OCI-LY3 (cell line): ENCODE measurements around the gene HEG1.

Source experiments
- H2AFZ ChIP-seq: fragments of 200-600, 300-600 bp; shearing (Covaris generic); 2 replicates; pipeline ENCODE4 v1.6.0; 2014; ENCODE audit warnings: antibody characterized with exemption, low read depth, low read length
- H3K27ac ChIP-seq: fragments of 200-600, 300-600 bp; sonication (generic); 2 replicates; pipeline ENCODE4 v1.5.1; 2014; ENCODE audit warnings: mild to moderate bottlenecking, low read length, moderate library complexity, mixed read lengths
- H3K27me3 ChIP-seq: fragments of 200-600, 300-600 bp; sonication (generic); 2 replicates; pipeline ENCODE4 v1.6.1; 2014; ENCODE audit warnings: low read depth, low read length, mixed read lengths
- H3K36me3 ChIP-seq: fragments of 200-600, 300-600 bp; sonication (generic); replicated peaks from 2 replicates; pipeline ENCODE3; 2014; ENCODE audit warnings: low read depth, low read length, mixed read lengths
- H3K4me1 ChIP-seq: fragments of 300-600, 200-600 bp; sonication (generic); 2 replicates; pipeline ENCODE4 v1.6.1; 2014; ENCODE audit warnings: low read length, mixed read lengths
- H3K4me2 ChIP-seq: fragments of 200-600, 300-600 bp; sonication (generic); 2 replicates; pipeline ENCODE4 v1.6.1; 2014; ENCODE audit warnings: low read length, mixed read lengths
- H3K4me3 ChIP-seq: fragments of 300-600, 200-600 bp; sonication (generic); 2 replicates; pipeline ENCODE4 v1.5.1; 2014; ENCODE audit warnings: antibody characterized with exemption, mild to moderate bottlenecking, low read length, moderate library complexity
- H3K79me2 ChIP-seq: fragments of 300-600, 200-600 bp; shearing (Covaris generic); 2 replicates; pipeline ENCODE4 v1.6.1; 2014; ENCODE audit warnings: mild to moderate bottlenecking, low read length, mixed read lengths
- H3K9ac ChIP-seq: fragments of 300-600, 200-600 bp; shearing (Covaris generic); 2 replicates; pipeline ENCODE4 v1.6.0; 2014; ENCODE audit warnings: mild to moderate bottlenecking, low read length, moderate library complexity
- H3K9me3 ChIP-seq: fragments of 200-600, 300-600 bp; shearing (Covaris generic); 2 replicates; pipeline ENCODE4 v1.6.1; 2014; ENCODE audit warnings: low read length, mixed read lengths; ENCODE audit not compliant: insufficient read depth
- H4K20me1 ChIP-seq: fragments of 200-600, 300-600 bp; sonication (generic); 2 replicates; pipeline ENCODE4 v1.6.1; 2016; ENCODE audit warnings: low read length, mixed read lengths; ENCODE audit not compliant: insufficient read depth
- EZH2phosphoT487 ChIP-seq: fragments of 200-600 bp; shearing (Covaris generic); IDR thresholded peaks from 2 replicates; pipeline ENCODE4 v1.6.1; 2018; ENCODE audit warnings: antibody characterized with exemption, mixed run types, low read depth
- TF ChIP-seq, protein P1 (sequence below): fragments of 200-600, 300-600 bp; sonication (generic); IDR thresholded peaks from 2 replicates; pipeline ENCODE4 v1.5.1; 2014; ENCODE audit warnings: antibody characterized with exemption, low read length, low read depth

The HEG1 gene

DNA sequence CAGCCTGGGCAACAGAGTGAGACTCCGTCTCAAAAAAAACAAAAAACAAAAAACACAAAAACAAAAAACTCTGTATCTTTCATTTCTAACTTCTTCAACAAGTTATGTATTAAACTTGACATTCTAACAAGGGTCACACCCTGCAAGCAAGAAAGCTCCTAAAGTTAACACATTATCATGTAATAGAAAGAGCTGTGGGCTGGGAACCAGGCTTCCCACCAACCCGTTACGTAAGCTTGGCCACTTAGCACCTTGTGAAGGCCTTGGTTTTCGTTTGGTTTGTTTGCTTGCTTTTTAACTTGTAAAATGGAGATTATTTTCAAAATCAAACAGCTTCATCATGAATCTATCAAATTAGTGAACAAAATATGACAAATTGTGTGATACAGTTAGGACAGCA is 47.0 kb downstream of the HEG1 start:
- TF ChIP-seq, protein P1, sequence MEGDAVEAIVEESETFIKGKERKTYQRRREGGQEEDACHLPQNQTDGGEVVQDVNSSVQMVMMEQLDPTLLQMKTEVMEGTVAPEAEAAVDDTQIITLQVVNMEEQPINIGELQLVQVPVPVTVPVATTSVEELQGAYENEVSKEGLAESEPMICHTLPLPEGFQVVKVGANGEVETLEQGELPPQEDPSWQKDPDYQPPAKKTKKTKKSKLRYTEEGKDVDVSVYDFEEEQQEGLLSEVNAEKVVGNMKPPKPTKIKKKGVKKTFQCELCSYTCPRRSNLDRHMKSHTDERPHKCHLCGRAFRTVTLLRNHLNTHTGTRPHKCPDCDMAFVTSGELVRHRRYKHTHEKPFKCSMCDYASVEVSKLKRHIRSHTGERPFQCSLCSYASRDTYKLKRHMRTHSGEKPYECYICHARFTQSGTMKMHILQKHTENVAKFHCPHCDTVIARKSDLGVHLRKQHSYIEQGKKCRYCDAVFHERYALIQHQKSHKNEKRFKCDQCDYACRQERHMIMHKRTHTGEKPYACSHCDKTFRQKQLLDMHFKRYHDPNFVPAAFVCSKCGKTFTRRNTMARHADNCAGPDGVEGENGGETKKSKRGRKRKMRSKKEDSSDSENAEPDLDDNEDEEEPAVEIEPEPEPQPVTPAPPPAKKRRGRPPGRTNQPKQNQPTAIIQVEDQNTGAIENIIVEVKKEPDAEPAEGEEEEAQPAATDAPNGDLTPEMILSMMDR, result no peak
- no peak for TF ChIP-seq EZH2phosphoT487
- H3K4me2 ChIP-seq, result no peak overlapping the region
- H2AFZ ChIP-seq, result no peak overlapping the region
- H3K4me3 ChIP-seq, result no peak overlapping the region
- no peaks in the 10 kb centered on the region for H4K20me1 ChIP-seq
- no peaks in the 10 kb centered on the region for H3K9me3 ChIP-seq
- no peaks in the 10 kb centered on the region for H3K4me1 ChIP-seq
- no peak overlapping the region for H3K9ac ChIP-seq
- H3K27ac ChIP-seq, result no peak overlapping the region
- 0 out of 2 replicates have a peak, but pooled peaks cover 8% of the 10 kb centered on the region for H3K27me3 ChIP-seq
- H3K79me2 ChIP-seq, result no peaks in the 10 kb centered on the region
- no peaks in the 10 kb centered on the region for H3K36me3 ChIP-seq

DNA sequence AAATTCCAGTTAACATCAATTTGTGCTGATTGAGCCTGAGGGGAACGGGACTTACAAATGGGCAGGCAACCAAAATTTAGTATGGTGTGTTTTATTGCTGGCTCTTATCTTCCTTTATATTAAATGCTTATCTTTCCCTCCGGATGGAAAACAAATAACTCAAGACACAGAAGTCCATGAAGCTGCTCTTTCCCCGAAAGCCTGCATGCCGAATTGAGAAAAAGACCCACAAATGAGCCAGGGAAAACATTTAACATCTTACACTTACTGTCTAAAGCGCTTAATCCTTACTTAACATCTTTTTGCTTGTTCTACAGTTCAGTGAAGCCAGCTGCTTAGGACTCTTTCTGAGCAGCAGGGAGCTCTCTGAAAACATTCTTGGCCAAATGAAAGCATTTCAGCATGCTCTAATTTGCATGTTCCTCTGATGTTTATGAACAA is 49.5 kb downstream of the HEG1 start:
- no peak overlapping the region for H3K4me2 ChIP-seq
- H4K20me1 ChIP-seq, result no peaks in the 10 kb centered on the region
- TF ChIP-seq, protein P1, result no peak
- TF ChIP-seq EZH2phosphoT487, result no peak
- 0 out of 2 replicates have a peak, but pooled peaks cover 8% of the 10 kb centered on the region for H3K27me3 ChIP-seq
- no peak overlapping the region for H3K4me3 ChIP-seq
- no peaks in the 10 kb centered on the region for H3K36me3 ChIP-seq
- no peaks in the 10 kb centered on the region for H3K9me3 ChIP-seq
- H2AFZ ChIP-seq, result no peak overlapping the region
- H3K27ac ChIP-seq, result no peak overlapping the region
- no peak overlapping the region for H3K9ac ChIP-seq
- H3K79me2 ChIP-seq, result no peaks in the 10 kb centered on the region
- H3K4me1 ChIP-seq, result no peaks in the 10 kb centered on the region

DNA sequence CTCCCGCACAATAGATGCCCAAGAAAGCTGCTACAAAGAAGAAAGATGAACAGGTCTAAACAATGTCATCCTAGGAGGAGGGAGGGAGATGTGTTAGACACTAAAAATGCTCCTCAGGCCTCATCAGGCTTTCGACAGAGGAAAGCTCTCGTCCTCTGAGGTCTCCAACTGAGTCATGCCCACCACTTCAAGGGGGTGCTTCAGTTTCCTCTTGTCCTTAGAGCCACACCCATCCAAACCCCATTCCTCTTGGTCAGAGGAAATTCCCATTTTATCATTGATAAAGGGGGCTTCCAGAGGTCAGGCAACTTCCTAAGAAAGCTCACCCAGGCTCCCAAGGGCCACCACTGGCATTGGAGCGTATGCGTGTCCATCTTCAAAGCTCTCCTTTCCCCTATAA is 50.1 kb downstream of the HEG1 start:
- Histone ChIP-seq H3K27me3 (0 out of 2 replicates have a peak, but pooled peaks cover 8% of the 10 kb centered on the region), H3K4me1 (no peaks in the 10 kb centered on the region), H3K4me2 (no peak overlapping the region), H3K79me2 (no peaks in the 10 kb centered on the region), H3K4me3 (no peak overlapping the region), H3K9me3 (no peaks in the 10 kb centered on the region), H2AFZ (no peak overlapping the region), H4K20me1 (no peaks in the 10 kb centered on the region), H3K9ac (no peak overlapping the region), H3K27ac (no peak overlapping the region), H3K36me3 (no peaks in the 10 kb centered on the region)
- TF ChIP-seq EZH2phosphoT487, result no peak
- TF ChIP-seq, protein P1, result no peak

DNA sequence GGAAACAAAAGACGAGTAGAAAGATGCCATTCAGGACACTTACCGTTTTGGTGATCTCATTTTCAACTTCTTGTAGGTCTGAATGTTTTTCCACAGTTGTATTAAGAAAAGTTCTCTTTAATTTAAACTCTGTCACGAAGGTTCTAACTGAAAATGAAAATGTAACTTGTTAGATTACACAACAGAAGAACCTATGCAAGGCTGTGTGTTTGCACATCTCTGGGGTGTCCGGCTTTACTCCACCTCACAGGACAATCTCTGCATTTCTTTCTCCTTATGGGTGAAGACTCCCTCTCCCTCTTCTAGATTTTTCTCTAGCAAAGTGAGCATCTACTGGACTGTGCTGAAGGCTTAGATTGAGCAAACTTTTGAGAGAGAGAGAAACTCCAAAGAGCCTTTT is 50.6 kb downstream of the HEG1 start:
- Histone ChIP-seq H3K27ac (no peak overlapping the region), H3K79me2 (no peaks in the 10 kb centered on the region), H3K27me3 (0 out of 2 replicates have a peak, but pooled peaks cover 8% of the 10 kb centered on the region), H4K20me1 (no peaks in the 10 kb centered on the region), H3K9me3 (no peaks in the 10 kb centered on the region), H3K4me2 (no peak overlapping the region), H2AFZ (no peak overlapping the region), H3K4me1 (no peaks in the 10 kb centered on the region), H3K36me3 (no peaks in the 10 kb centered on the region), H3K4me3 (no peak overlapping the region), H3K9ac (no peak overlapping the region)
- TF ChIP-seq, protein P1, result no peak
- TF ChIP-seq EZH2phosphoT487, result no peak
